NCI-H1105 treated with DMSO at 0.1 percent for 48 hours (cell line): ENCODE data around the gene TMEM121.
"Not testable (repeated sequence)": the region's sequence is repeated elsewhere in the genome, so short reads cannot be mapped to it uniquely, and the experiment has no call there.

Experiments used
- DNase-seq: peaks from one replicate; lab custom pipeline; 2025; lab: John Stamatoyannopoulos, UW

Gene TMEM121

DNA sequence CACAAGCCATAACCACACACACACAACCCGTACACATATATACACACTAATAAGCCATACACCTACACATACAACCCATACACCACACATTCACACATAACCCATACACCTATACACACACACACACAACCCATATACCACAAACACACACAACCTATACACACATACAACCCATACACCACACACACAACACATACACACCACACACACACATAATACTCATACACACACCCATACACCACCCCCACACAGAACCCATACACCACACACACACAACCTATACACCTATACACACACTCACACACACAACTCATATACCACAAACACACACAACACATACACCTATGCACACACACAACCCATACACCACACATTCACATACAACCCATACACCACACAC is 44.1 kb downstream of the TMEM121 start:
- no peak for DNase-seq

DNA sequence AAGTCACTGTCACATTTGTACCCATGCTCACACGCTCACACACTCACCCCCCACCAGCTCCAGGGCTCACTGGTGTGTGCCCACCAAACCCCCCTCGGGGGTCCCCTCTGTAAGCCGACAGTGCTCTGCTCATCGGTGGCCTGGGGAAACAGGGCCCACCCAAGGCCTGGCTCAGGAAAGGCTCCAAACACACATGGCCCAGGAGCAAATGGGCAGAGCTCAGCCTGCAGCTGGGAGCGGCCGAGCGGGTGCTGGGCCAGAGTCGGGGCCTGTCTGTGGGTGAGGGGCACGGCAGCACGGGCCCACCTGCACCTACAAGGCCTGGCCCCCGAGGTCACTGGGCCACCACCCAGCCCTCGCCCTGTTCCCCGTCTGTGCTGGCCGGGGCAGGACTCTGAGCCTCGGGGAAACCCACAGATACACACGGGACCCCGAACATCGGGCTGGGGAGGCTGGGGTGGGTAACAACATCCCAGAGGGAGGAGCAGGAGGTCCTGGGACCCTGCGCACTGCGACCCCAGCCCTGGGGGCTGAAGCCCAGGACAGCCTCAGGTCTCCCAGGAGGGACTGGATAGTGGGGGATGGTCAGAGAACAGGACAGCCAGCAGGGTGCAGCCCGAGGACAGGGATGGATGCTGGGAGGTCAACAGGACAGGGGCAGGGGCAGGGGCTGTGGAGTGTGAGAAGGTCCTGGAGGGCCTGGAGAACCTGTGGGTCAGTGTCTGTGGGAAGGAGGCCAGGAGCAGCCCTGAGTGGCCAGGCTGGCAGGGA is 45.0 kb downstream of the TMEM121 start:
- DNase-seq, result not testable (repeated sequence)

DNA sequence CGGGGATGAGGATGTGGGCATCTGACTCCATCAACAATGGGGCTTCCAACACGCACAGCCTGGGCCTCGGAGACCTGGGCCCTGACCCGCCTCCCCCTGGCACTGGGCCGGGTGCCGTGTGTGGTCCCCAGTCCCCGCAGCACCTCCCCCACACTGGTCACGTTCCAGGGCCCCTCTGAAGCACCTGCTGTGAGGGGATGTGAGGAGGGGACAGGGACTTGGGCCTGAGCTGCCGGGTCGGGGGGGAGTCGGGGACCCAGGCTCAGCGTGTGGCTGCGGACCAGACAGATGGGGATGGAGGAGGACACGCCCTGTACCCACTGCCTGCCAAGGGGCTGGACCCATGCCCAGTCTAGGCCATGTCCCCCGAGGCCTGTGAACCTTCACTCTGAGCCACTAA is 45.7 kb downstream of the TMEM121 start:
- DNase-seq, result not testable (repeated sequence)

DNA sequence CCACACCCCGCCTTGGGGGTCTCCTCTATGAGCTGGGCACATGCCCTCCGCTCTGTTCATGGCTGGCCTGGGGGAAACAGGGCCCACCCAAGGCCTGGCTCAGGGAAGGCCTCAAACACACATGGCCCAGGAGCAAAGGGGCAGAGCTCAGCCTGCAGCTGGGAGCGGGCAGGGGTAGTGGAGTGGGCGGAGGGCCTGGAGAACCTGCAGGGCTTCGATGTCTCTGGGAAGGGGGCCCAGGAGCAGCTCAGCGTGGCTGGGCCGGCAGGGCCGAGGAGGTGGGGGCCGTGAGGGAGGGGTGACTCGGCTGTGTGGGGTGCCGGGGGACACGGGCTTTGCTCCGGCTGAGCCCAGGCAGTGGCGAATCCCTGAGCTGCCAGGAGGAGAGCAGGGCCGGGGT is 47.5 kb downstream of the TMEM121 start:
- DNase-seq, result not testable (repeated sequence)

DNA sequence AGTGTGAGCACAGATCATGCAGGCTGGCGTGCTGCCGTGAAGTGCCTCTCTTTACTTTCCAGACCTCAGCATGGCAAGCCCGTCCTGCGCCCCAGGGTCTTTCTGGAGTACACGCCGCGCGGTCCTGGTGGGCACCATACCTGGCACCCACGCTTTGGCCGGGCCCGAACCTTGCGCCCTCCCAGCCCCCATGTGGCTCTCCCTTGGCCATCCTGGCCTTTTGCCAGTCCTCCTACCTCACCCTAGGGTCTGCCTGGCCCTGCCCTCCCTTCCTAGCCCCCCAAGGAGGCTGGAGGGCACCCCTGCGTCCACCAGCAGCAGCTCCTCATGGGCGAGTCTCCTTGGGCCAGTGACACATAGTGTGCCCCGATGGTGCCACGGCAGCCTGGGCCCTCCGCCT is 48.0 kb downstream of the TMEM121 start:
- DNase-seq, result not testable (repeated sequence)

DNA sequence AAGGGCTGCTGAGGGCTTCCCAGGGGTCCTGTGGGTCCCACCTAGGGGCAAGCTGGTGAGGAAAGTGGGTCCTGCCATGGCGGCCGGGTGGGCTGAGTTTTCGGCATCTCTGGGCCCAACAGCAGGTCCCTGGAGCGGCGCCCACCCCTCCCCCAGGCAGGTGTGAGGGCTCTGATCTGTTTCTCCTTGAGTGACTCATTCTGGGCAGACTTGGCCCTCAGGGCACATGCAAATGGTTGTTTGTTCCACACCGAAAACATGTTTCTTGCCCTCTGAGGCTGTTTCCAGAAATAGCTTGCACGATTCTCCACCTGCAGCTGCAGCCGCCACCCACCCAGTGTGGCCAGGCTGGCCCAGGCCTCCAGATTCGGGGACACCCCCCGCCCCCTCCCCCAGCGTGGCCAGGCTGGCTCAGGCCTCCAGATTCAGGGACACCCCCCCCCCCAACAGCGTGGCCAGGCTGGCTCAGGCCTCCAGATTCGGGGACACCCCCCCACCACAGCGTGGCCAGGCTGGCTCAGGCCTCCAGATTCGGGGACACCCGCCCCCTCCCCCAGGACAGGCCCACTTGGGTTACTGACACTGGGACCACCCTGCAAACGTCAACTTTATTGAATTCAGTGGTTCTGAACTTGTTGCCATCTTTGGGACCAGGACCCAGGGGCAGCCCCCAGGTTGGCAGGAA is 48.8 kb downstream of the TMEM121 start:
- DNase-seq, result not testable (repeated sequence)

DNA sequence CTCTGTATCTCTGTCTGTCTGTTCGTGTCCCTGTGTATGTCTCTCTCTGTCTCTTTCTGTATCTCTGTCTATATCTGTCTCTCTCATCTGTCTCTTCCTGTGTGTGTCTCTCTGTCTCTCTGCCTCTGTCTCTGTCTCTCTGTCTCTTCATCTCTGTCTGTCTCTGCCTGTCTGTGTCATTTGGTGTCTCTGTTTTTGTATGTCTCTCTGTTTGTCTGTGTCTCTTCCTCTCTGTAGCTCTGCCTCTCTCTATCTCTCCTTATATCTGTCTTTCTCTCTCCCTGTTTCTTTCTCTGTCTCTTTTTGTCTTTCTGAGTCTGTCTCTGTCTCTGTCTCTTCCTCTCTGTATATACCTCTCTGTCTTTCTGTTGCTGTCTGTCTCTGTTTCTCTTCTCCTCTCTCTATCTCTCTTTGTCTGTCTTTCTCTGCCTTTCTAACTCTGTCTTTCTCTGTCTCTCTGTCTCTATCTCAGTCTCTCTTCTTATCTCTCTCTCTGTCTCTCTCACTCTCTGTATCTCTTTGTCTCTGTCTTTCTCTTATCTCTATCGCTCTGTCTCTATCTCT is 50.2 kb downstream of the TMEM121 start:
- no peak for DNase-seq

DNA sequence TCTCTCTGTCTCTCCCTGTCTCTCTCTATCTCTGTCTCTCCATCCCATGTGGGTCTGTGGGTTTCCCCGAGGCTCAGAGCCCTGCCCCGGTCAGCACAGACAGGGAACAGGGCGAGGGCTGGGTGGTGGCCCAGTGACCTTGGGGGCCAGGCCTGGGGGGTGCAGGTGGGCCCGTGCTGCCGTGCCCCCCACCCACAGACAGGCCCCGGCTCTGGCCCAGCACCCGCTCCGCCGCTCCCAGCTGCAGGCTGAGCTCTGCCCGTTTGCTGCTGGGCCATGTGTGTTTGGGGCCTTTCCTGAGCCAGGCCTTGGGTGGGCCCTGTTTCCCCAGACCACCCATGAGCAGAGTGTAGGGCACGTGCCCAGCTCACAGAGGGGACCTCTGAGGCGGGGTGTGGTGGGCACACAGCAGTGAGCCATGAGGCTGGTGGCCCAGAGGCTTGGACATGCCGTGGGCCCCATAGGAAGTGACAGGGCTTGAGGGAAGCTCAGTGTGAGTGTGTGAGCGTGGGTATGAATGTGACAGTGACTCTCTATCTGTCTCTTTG is 51.0 kb downstream of the TMEM121 start:
- no peak for DNase-seq

DNA sequence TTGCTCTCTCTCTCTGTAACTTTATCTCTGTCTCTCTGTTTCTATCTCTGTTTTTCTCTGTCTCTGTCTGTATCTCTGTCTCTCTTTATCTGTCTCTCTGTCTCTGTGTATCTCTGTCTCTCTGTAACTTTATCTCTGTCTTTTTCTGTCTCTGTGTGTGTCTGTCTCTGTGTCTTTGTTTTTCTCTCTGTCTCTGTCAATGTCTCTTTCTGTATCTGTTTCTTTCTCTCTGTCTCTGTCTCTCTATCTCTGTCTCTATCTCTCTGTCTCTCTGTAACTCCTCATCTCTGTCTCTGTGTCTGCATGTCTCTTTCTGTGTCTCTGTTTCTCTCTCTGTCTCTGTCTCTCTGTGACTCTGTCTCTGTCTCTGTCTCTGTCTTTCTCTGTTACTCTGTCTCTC is 51.7 kb downstream of the TMEM121 start:
- DNase-seq, result no peak

DNA sequence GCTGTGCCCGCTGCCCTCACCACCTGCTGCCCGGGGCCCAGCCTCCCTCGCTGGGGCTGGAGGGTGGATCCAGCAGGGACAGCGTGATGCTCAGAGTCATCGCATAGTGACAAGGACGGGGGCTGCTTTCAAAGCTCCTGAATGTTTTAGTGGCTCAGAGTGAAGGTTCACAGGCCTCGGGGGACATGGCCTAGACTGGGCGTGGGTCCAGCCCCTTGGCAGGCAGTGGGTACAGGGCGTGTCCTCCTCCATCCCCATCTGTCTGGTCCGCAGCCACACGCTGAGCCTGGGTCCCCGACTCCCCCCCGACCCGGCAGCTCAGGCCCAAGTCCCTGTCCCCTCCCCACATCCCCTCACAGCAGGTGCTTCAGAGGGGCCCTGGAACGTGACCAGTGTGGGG is 52.8 kb downstream of the TMEM121 start:
- DNase-seq, result not testable (repeated sequence)
